GM20431 (cell line): ENCODE measurements around the gene ENTPD1.
"Not testable (repeated sequence)": the region's sequence is repeated elsewhere in the genome, so short reads cannot be mapped to it uniquely, and the experiment has no call there.

Experiments
- in situ Hi-C: fragments of 300-500 bp; cut with MseI, MboI; formaldehyde crosslinking; loops from one replicate; pipeline ENCODE4 v1.15.0; 2020; ENCODE audit warnings: low sequenced_read_pairs; ENCODE audit not compliant: unreplicated experiment

Gene ENTPD1

DNA sequence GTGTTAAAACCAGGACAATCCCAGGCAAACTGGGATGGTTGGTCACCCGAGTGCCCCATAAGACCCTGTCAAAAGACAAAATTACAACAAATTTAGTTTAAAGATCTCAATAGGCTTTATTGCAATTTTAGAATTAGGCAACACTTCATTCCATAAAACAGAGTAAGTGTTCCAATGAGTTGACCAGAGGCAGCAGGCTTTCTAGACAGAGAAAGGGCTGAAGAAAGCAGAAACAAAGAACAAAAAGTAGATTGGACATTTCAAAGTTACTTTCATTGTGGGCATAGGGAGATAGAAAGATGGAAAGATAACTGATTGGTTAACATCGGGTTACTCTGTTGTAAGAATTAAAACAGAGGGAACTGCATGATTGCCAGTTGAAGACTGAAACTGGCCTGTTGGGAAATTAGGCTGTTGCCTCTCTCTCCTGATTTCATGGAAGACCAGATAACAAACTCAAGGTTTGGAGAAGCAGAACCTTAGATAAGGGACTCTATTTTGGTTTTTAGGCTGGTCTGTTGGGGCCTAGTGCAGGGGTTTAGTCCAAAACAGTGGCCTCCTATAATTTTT lies 36.3 kb downstream of the ENTPD1 start:
- in situ Hi-C loops = no loop called here

DNA sequence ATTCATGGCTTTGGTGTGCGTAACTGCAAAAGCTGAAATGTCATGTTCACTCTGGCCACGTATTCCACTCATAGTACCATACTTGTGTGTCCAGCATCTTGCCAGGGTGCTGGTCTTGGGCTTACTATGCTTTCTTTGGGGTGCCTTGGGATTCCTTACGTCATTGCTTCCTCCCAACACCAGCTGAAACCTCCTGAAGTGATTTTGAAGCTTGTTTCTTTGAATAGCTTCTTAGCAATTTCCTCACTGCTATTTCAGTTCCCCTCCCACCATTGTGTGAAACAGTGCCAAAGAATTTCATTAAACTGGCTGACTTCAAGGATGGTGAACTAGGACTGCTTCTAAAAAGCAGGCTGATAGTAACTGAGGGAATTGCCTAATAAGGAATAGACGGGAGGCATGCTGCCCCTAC lies 36.9 kb downstream of the ENTPD1 start:
- in situ Hi-C loops = no loop called here

DNA sequence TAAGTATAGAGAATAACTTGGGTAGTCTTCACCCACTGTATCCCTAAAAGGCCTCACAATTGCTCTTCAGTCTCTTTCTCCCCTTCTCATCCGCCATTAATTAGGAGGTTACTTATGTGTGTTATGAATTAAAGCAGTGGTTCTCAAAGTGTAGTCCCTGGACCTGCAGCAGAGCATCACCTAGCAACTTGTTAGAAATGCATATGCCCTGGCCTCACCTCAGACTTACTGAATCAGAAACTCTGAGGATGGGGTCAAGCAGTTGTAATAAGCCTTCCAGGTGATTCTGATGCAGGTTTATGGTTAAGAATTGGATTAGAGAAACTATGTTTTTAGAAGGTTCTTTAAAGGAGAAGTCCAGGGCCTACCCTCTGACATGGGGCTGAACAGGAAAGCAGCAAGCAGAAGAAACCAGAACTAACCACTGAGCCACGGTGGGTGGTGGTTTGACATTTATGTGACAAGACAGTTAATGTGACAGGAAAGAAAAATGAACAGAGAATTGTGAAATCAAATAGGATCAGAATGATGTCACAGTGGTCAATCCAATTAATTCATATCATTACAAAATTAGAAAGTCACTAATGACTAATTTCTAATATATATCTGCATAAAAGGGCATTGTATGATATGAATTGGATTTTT lies 37.6 kb downstream of the ENTPD1 start:
- in situ Hi-C loops = no loop called here

DNA sequence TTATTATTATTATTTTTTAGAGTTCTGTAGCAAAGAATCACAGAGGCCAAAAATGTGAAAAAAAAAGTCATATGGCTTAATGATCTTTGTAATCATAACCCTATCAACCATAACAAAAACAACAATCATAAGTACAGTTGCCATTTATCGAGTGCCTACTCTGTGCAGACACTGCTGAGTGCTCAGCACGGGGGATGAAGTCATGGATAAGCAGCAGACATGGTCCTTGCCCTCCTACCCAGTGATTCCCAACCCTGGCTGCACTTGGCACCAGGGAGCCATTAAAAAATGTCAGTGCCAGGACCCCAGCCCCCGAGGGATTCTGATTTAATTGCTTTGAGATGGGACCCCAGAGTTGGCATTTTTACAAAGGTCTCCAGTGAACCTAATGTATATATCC lies 38.2 kb downstream of the ENTPD1 start:
- in situ Hi-C loops = no loop called here

DNA sequence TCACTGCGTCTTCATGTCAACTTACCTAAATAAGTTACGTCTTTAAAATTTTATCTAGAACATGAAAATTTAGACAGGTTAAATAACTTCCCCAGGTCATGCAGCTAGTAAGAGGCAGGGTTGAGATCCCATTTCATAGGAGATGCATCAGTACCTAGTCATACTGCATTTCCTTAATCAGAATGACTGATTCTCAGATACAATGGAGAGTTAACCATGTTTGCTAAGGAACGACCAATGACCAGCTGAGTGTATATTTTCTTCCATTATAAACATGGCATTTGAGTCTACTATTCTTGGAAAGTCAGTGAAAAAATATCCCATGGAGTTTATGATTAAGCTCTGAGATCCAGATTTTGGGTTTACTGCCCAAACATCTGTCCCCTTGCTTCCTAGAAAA lies 39.6 kb downstream of the ENTPD1 start:
- in situ Hi-C loops = no loop called here

DNA sequence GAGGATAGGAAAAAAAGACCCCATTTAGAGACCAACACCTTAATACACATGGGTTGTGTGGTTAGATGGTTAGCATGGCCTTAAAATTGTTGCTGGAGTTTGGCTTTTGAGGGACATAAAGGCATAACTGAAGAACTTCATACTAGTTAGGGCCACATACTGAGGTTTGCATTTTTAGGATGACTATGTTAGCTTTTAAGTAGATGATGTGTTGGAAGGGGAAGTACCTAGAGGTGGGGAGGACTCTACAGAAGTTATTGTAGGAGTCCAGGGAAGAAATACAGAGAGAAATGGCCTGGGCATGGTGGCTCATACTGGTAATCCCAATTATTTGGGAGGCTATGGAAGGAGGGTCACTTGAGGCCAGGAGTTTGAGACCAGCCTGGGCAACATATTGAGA lies 40.5 kb downstream of the ENTPD1 start:
- in situ Hi-C loops = no loop called here

DNA sequence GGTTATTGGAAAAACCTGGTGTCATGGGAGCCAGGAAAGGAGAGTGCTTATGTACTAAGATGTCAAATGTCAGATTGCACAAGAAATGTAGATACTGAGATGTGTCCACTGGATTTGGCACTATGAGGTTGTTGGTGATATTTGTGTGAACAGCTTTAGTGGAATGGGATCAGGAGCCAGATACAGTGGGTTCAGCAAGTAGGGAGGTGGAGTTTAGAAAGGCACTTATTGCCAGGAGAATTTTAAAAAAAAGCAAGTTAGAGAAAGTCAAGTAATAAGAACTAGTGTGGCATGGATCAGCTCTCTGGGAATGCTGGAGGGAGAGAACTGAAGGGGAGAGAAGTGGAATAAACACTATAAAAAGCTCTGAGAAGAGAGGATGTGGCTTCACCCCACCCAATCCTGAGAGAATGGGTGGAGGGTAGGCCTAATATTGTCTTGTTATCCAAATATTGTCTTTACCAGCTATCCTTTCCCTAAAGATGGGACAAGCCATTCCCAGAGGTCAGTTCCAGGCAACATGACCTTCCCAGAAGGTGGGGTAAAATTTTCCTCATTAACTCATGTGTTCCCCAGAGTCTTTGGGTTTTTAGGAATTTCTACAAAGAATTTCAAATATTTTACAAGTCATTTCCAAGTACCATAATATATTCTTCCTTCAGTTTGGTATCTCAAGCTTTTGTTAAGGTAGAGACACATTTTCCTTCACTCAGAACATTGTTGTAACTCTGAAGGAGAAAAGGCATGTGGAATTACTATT lies 42.3 kb downstream of the ENTPD1 start:
- in situ Hi-C loops = no loop called here

DNA sequence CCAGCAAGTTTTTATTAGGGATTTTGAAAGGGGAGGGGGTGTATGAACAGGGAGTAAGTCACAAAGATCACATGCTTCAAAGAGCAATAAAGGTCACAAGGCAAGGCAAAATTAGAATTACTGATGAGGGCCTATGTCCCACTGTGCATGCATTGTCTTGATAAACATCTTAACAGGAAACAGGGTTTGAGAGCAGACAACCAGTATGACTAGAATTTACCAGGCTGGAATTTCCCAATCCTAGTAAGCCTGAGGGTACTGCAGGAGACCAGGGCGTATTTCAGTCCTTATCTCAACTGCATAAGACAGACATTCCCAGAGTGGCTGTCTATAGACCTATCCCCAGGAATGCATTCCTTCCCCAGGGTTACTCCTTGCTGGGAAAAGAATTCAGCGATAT lies 44.3 kb downstream of the ENTPD1 start:
- in situ Hi-C loops = not testable (repeated sequence)

DNA sequence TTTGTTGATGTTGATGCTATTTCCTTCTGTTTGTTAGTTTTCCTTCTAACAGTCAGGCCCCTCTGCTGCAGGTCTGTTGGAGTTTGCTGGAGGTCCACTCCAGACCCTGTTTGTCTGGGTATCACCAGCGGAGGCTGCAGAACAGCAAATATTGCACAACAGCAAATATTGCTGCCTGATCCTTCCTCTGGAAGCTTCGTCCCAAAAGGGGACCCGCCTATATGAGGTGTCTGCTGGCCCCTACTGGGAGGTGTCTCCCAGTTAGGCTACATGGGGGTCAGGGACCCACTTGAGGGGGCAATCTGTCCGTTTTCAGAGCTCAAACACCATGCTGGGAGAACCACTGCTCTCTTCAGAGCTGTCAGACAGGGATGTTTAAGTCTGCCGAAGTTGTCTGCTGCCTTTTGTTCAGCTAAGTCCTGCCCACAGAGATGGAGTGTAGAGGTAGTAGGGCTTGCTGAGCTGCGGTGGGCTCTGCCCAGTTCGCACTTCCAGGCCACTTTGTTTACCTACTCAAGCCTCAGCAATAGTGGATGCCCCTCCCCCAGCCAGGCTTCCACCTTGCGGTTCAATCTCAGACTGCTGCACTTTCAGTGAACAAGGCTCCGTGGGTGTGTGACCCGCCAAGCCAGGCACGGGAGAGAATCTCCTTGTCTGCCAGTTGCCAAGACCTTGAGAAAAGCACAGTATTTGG lies 50.9 kb downstream of the ENTPD1 start:
- in situ Hi-C loops = not testable (repeated sequence)

DNA sequence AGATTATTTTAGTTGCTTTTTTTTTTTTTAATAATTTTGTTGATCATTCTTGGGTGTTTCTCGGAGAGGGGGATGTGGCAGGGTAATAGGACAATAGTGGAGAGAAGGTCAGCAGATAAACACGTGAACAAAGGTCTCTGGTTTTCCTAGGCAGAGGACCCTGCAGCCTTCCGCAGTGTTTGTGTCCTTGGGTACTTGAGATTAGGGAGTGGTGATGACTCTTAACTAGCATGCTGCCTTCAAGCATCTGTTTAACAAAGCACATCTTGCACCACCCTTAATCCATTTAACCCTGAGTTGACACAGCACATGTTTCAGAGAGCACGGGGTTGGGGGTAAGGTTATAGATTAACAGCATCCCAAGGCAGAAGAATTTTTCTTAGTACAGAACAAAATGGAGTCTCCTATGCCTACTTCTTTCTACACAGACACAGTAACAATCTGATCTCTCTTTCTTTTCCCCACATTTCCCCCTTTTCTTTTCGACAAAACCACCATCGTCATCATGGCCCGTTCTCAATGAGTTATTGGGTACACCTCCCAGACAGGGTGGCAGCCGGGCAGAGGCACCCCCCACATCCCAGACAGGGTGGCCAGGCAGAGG lies 52.8 kb downstream of the ENTPD1 start:
- in situ Hi-C loops = not testable (repeated sequence)

DNA sequence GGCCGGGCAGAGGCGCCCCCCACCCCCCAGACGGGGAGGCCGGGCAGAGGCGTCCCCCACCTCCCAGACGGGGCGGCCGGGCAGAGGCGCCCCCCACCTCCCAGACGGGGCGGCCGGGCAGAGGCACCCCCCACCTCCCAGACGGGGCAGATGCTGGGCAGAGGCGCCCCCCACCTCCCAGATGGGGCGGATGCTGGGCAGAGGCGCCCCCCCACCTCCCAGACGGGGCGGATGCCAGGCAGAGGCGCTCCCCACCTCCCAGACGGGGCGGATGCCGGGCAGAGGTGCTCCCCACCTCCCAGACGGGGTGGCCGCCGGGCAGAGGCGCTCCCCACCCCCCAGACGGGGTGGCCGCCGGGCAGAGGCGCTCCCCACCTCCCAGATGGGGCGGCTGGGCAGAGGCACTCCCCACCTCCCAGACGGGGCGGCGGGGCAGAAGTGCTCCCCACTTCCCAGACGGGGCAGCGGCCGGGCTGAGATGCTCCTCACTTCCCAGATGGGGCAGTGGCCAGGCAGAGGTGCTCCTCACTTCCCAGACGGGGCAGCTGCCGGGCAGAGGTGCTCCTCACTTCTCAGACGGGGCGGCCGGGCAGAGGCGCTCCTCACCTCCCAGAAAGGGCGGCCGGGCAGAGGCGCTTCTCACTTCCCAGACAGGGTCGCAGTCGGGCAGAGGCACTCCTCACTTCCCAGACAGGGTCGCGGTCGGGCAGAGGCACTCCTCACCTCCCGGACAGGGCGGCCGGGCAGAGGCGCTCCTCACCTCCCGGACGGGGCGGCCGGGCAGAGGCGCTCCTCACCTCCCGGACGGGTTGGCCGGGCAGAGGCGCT lies 53.6 kb downstream of the ENTPD1 start:
- in situ Hi-C loops = no loop called here

DNA sequence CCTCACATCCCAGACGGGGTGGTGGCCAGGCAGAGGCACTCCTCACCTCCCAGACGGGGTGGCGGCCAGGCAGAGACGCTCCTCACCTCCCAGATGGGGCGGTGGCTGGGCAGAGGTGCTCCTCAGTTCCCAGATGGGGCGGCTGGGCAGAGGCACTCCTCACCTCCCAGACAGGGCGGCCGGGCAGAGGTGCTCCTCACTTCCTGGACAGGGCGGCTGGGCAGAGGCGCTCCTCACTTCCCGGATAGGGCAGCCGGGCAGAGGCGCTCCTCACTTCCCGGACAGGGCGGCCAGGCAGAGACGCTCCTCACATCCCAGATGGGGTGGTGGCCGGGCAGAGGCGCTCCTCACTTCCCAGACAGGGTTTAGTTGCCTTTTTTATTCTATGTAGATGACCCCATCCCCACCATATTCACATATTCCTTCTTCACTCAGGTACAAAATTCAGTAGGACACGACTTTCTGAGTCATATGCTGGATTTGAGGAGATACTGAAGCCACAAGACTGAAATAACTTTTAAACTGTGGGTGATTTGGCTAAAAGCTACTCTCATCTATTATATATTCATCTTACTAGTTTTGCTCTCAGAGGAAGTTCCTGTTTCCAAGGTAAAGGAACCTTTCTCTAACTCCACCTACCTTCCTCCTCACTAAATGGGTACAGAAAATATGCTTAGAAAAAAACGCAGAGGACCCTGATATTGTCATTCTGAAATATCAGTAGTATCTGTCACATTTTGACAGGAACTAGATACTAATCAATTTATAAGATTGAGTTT lies 54.4 kb downstream of the ENTPD1 start:
- in situ Hi-C loops = no loop called here

DNA sequence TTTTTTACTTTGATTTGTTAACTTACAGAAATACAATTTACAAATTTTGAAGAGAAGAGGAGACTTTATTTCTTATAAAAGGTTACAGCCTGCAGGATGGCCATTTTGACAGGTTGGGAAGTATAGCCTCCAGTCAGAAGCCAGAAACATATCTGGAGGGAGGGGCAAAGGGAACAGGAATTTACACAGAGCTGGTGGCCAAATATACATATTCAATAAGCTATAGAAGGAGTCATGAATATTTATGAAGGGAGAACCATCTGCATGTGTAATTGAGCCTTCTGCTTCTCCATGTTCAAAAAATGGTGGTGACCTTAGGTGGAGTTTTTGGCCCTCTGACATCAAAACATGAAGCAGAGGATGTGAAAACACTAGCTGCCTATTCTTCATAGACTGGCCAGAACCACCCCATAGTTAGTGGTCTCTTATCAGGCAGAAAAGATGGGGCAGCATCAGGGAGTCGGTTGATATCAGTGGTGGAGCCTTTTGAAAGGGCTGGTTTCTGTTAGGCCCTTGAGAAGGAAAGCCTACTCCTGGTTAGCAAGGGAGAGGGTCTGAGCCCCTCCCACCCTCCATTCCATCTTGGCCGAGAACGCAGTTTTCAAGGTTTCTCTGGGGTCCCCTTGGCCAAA lies 57.2 kb downstream of the ENTPD1 start:
- in situ Hi-C loops = no loop called here

DNA sequence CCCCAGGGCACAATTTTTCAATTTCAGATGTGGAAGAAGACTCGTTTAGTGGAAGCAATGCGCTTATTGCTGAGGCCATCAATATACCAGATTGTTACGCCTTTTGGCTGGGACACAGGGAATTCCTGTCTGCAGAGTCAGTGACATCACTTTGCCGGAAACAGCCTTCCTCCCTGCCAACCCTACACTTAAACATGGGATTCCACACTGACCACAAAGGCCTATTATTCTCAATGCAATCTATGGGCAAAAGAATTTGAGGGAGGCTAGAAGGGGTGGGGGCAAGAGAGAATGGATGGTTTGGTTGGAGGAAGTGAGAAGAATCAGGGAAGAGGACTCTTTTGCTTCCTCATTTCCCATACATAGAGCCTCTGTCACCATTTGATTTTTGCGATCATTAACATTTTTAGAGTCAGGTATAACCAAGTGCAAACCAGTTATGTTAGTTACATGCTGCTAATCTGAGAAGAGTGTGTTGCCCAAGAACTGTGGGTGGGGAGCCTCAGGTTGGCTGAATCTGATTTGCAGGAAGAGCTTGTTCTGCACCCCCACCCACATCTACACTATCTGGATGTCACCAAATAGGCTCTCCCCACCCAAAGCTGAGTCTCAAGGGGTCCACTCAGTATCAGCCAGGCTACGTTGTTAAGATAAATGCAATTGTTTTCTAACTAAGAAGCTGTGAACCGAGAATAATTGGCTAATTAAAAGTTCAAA lies 58.2 kb downstream of the ENTPD1 start:
- in situ Hi-C loops = no loop called here

DNA sequence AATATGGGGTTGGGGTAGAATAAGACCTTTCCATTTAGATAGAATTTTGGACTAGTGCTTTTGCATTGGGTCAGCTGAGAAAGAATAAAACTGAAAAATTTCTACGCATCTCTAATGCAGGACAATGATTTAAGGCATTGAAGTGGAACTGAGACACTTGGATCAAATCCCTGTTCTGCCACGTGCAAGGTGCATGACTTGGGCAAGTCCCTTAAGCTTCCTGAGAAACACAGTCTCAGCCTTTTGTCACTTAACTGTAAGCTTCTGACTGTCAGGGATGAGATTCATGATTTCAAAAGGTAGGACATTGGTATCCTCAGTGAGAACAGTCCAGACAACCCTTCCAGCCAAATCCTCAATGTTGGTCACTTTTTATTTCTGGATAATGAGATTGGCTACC lies 59.2 kb downstream of the ENTPD1 start:
- in situ Hi-C loops = no loop called here

DNA sequence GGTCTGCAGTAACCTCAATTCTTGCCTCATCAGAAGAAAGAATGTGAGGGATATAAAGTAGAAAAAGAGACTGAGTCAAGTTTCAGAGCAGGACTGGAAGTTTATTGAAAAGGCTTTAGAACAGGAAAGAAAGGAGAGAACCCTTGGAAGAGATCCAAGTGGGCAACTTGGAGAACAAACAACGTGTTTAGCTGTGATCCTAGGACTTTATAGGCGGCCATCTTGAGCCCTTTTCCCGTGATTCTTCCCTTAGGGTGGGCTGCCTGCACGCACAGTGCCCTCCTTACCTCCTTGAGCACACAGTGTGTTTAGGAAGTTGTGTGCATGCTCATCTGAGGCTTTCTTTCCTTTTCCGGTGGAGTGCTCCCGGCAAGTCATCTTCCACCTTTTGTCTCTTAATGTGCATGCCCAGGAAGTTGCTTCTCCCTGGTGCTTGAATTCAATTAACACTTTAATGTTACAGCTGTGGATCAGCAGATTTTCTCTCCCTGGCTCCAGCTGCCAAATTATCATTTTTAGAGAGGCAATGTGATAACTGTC lies 59.8 kb downstream of the ENTPD1 start:
- in situ Hi-C loops = no loop called here

DNA sequence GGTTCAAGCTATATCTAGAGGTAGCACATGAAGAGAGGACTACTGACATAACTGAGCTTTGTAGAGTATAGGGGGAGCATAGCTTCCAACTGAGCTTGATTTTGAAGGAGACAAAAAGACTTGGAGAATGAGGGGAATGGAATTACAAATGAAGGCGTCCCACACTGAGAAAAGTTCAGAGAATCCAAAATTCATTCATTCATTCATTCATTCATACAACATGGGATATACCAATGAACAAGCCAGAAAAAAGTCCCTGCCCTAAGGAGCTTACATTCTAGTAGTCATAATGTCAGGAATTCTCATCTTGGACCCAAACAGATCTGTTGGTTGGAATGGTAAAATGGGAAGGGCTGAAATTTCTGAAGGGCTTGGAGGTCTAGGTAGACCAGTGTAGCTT lies 62.0 kb downstream of the ENTPD1 start:
- in situ Hi-C loops = no loop called here

DNA sequence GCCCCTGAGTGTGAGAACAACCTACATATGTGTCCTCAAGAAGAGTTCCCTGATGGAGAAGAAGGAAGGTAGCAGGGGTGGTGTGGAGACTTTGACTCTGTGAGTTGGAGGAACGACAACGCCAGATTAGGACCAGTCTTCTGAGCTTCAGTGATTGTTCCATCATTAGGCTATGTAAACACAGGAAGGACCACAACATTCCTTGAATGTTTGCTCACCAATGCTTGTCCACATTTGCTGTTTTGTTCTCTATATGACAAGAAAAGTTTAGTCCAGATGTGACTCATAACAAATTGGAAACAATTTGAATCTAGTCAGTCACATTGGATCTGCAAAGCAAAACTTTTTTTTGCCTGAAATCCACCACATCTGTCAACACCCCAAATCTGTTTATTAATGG lies 62.7 kb downstream of the ENTPD1 start:
- in situ Hi-C loops = no loop called here
